ENCODE data around the gene FGGY. TPM values are rescaled to one million over a fixed set of nuclear protein-coding genes. Genes with fewer than 3 reads are reported as not detected.

The FGGY gene
- total and polyA plus RNA-seq, 2 donors (not counting 3 experiments of a cell fraction or from before 2014, with no cell fraction given): 5.6 to 6.4 TPM

- dilution Hi-C loops (cut with MboI; ENCODE audit: extremely low pct_ligation_motif_present, low sequenced_read_pairs) (no loop called here), intact Hi-C loops (cut with micrococcal nuclease) (loop anchor here (1.0 to 5.0 kb wide), 10 partner anchors 27 to 897 kb away; partner anchors contain the start of genes JUN and MYSM1)
- POLR2A ChIA-PET: no interaction called here
- H3K79me2 ChIP-seq (ENCODE audit: control insufficient read depth, insufficient read depth, low read length): no peaks in the 10 kb centered on the region
- FAIRE-seq: no peak
- no peak overlapping the region for H3K4me2 ChIP-seq (ENCODE audit: insufficient read depth, low read length)
- H3K27me3 ChIP-seq (ENCODE audit: control insufficient read depth in 2 of 2, insufficient read depth in 2 of 2, low read length in 2 of 2): no peaks in the 10 kb centered on the region
- no peaks in the 10 kb centered on the region for H4K20me1 ChIP-seq (replicated peaks; ENCODE audit: control insufficient read depth, extremely low read depth, insufficient read depth, low read length)
- H3K36me3 ChIP-seq (ENCODE audit: control insufficient read depth in 2 of 2, extremely low read depth in 1 of 2, insufficient read depth in 2 of 2, low read length in 2 of 2): no peaks in the 10 kb centered on the region
- no peaks in the 10 kb centered on the region for H3K9me1 ChIP-seq (replicated peaks; ENCODE audit: control insufficient read depth, extremely low read depth, insufficient read depth, low read length)
- H3K4me1 ChIP-seq (ENCODE audit: control insufficient read depth, extremely low read depth, insufficient read depth, low read length): peaks cover 29% of the 10 kb centered on the region
- no peaks in the 10 kb centered on the region for H3K9me3 ChIP-seq (replicated peaks; ENCODE audit: control insufficient read depth, insufficient read depth, low read length)
- H3K9ac ChIP-seq (replicated peaks; ENCODE audit: extremely low read depth, insufficient read depth, low read length): peak overlapping the region; percentile 56
- H2AFZ ChIP-seq (ENCODE audit: low read depth, low read length): no peak overlapping the region
- CTCF ChIA-PET: interaction anchor here (1.0 to 2.9 kb wide), 4 partner anchors 27 to 162 kb away, joined by 3 to 20 read pairs (median 8); no protein-coding TSS in a partner anchor
- peak overlapping the region; percentile 83 for H3K27ac ChIP-seq (ENCODE audit: insufficient read depth, low read depth, low read length)
- TF ChIP-seq EZH2 (IDR thresholded peaks at IDR 0.05; ENCODE audit: borderline replicate concordance, low read depth, low read length, severe bottlenecking) (no peak), CTCF (IDR thresholded peaks at IDR 0.05; ENCODE audit: extremely low read depth in 1 of 2, insufficient read depth in 1 of 2, low read depth in 1 of 2, low read length in 2 of 2) (no peak), JUN (IDR thresholded peaks at IDR 0.05; ENCODE audit: borderline replicate concordance, insufficient read depth, insufficient read length, low read depth) (no peak), POLR2AphosphoS5 (IDR thresholded peaks at IDR 0.05; ENCODE audit: insufficient read depth, low read depth, low read length) (no peak), FOS (IDR thresholded peaks at IDR 0.05; ENCODE audit: borderline replicate concordance, insufficient read depth, low read length) (no peak), MAX (IDR thresholded peaks at IDR 0.05; ENCODE audit: insufficient read depth, insufficient read length) (no peak), GATA2 (IDR thresholded peaks at IDR 0.05; ENCODE audit: insufficient read depth, insufficient read length, low read depth, low read length) (no peak), POLR2A (IDR thresholded peaks at IDR 0.05; ENCODE audit: low read depth, low read length) (no peak), MYC (IDR thresholded peaks at IDR 0.05; ENCODE audit: low read depth, low read length) (no peak)
- no peak overlapping the region for H3K4me3 ChIP-seq (replicated peaks in 1 of 3; ENCODE audit: insufficient read depth in 1 of 3, low read depth in 1 of 3, low read length in 3 of 3)
- BruUV-seq (replicated peaks): TSS peak; percentile 75
- DNase-seq (ENCODE audit: low read depth, low spot score): no peak
Measured at GRCh38 chr1:59596956-59597355, 300.1 kb downstream of the FGGY start.

Measured in endothelial cell of umbilical vein (primary cell).